NK-92 (cell line): ENCODE data around the gene TARBP1.
"Not testable (repeated sequence)": the region's sequence is repeated elsewhere in the genome, so short reads cannot be mapped to it uniquely, and the experiment has no call there.

ENCODE experiments used
- DNase-seq: peaks from one replicate; lab custom pipeline; 2025; ENCODE audit not compliant: unreplicated experiment; lab: John Stamatoyannopoulos, UW

Gene TARBP1

GRCh38 chr1:234440348-234440747, 38.6 kb downstream of the TARBP1 start:
- DNase-seq = no peak

- no peak for DNase-seq
Measured at GRCh38 chr1:234438579-234438978, 40.4 kb downstream of the TARBP1 start.

- DNase-seq = no peak
Measured at GRCh38 chr1:234437423-234438171, 41.4 kb downstream of the TARBP1 start.

- DNase-seq = no peak
Measured at GRCh38 chr1:234435620-234436019, 43.4 kb downstream of the TARBP1 start.

- DNase-seq = no peak
Measured at GRCh38 chr1:234434706-234435105, 44.3 kb downstream of the TARBP1 start.

GRCh38 chr1:234433563-234434285, 45.3 kb downstream of the TARBP1 start:
- no peak for DNase-seq

GRCh38 chr1:234431255-234431654, 47.7 kb downstream of the TARBP1 start:
- no peak for DNase-seq

GRCh38 chr1:234430691-234431090, 48.3 kb downstream of the TARBP1 start:
- no peak for DNase-seq

GRCh38 chr1:234429434-234429806, 49.6 kb downstream of the TARBP1 start:
- no peak for DNase-seq

- DNase-seq = no peak
Measured at GRCh38 chr1:234427950-234428646, 50.9 kb downstream of the TARBP1 start.

GRCh38 chr1:234413990-234414389, 65.0 kb downstream of the TARBP1 start:
- no peak for DNase-seq

- no peak for DNase-seq
Measured at GRCh38 chr1:234413485-234413884, 65.5 kb downstream of the TARBP1 start.

- no peak for DNase-seq
Measured at GRCh38 chr1:234412830-234413229, 66.1 kb downstream of the TARBP1 start.

- DNase-seq = no peak
Measured at GRCh38 chr1:234409328-234409727, 69.7 kb downstream of the TARBP1 start.

GRCh38 chr1:234408757-234409156, 70.2 kb downstream of the TARBP1 start:
- no peak for DNase-seq

GRCh38 chr1:234406871-234407270, 72.1 kb downstream of the TARBP1 start:
- DNase-seq = no peak

- no peak for DNase-seq
Measured at GRCh38 chr1:234405676-234406075, 73.3 kb downstream of the TARBP1 start.

GRCh38 chr1:234402939-234403338, 76.0 kb downstream of the TARBP1 start:
- DNase-seq = no peak

GRCh38 chr1:234401658-234402057, 77.3 kb downstream of the TARBP1 start:
- DNase-seq = no peak

- no peak for DNase-seq
Measured at GRCh38 chr1:234400773-234401172, 78.2 kb downstream of the TARBP1 start.

- DNase-seq = not testable (repeated sequence)
Measured at GRCh38 chr1:234399515-234399914, 79.5 kb downstream of the TARBP1 start.

GRCh38 chr1:234398849-234399381, 80.1 kb downstream of the TARBP1 start:
- DNase-seq = no peak
